Endothelial cell of umbilical vein (primary cell): ENCODE data around the gene ADORA2A. TPM values are rescaled to one million over a fixed set of nuclear protein-coding genes. Genes with fewer than 3 reads are reported as not detected.

Experiments used
- BruUV-seq: library from RNA; stranded (reverse); fragments of 400-500 nt; replicated peaks from 2 replicates; lab custom pipeline; 2021; lab: Mats Ljungman, UMichigan
- CTCF ChIA-PET: fragments of 300-600, 350-600 bp; sonication (Branson Sonifier 250); formaldehyde crosslinking; loops from one replicate; lab custom pipeline; 2021; ENCODE audit warnings: antibody characterized with exemption, inconsistent platforms; lab: Charles Lee
- POLR2A ChIA-PET: fragments of 300-600, 350-600 bp; sonication (Branson Sonifier 250); formaldehyde crosslinking; loops from one replicate; lab custom pipeline; 2021; ENCODE audit warnings: antibody characterized with exemption, inconsistent platforms; lab: Charles Lee
- DNase-seq: peaks from one replicate; pipeline ENCODE4 v3.0.0-alpha.2; 2011; ENCODE audit warnings: low read depth, low spot score
- FAIRE-seq: peaks from 2 replicates; lab custom pipeline; 2011; peaks lifted over from hg19 to GRCh38; lab: Jason Lieb, UNC
- H2AFZ ChIP-seq: 2 replicates; pipeline ENCODE4 v1.6.0; 2012; ENCODE audit warnings: low read depth, low read length, control low read depth, inconsistent platforms
- H3K27ac ChIP-seq: 2 replicates; pipeline ENCODE4 v1.5.1; 2011; ENCODE audit warnings: low read depth, mild to moderate bottlenecking, control low read depth, low read length, moderate library complexity; ENCODE audit not compliant: insufficient read depth
- H3K27me3 ChIP-seq, 2 experiments: 2 replicates each; pipeline versions ENCODE4 v1.6.0 to v1.6.1; 2011; ENCODE audit warnings: low read length in 2 of 2, mixed read lengths in 1 of 2; ENCODE audit not compliant: control insufficient read depth in 2 of 2, insufficient read depth in 2 of 2
- H3K36me3 ChIP-seq, 2 experiments: 2 replicates in 1 of 2; 3 replicates in 1 of 2; pipeline ENCODE4 v1.5.1; 2011; ENCODE audit warnings: low read length in 2 of 2, mild to moderate bottlenecking in 1 of 2, moderate library complexity in 1 of 2; ENCODE audit not compliant: control insufficient read depth in 2 of 2, insufficient read depth in 2 of 2; ENCODE audit errors: extremely low read depth in 1 of 2
- H3K4me1 ChIP-seq: 3 replicates; pipeline ENCODE4 v1.5.1; 2011; ENCODE audit warnings: mild to moderate bottlenecking, low read length; ENCODE audit not compliant: control insufficient read depth, insufficient read depth; ENCODE audit errors: extremely low read depth
- H3K4me2 ChIP-seq: 2 replicates; pipeline ENCODE4 v1.6.1; 2011; ENCODE audit warnings: low read length, control low read depth, mixed read lengths; ENCODE audit not compliant: insufficient read depth
- H3K4me3 ChIP-seq, 3 experiments: fragments of 200-600 bp in 1 of 3; sonication (generic), shearing (Covaris generic) in 1 of 3; replicated peaks in 1 of 3; 2 replicates each; pipeline ENCODE4 v1.5.1; 2011 to 2016; ENCODE audit warnings: control low read depth in 3 of 3, low read length in 3 of 3, mild to moderate bottlenecking in 2 of 3, inconsistent platforms in 1 of 3, low read depth in 1 of 3, moderate library complexity in 1 of 3; ENCODE audit not compliant: insufficient read depth in 1 of 3
- H3K79me2 ChIP-seq: 2 replicates; pipeline ENCODE4 v1.6.0; 2012; ENCODE audit warnings: low read length, inconsistent platforms; ENCODE audit not compliant: control insufficient read depth, insufficient read depth
- H3K9ac ChIP-seq: replicated peaks from 2 replicates; pipeline ENCODE3; 2011; ENCODE audit warnings: low read length, control low read depth; ENCODE audit not compliant: insufficient read depth; ENCODE audit errors: extremely low read depth
- H3K9me1 ChIP-seq: replicated peaks from 3 replicates; pipeline ENCODE4 v1.6.0; 2011; ENCODE audit warnings: mild to moderate bottlenecking, low read length; ENCODE audit not compliant: control insufficient read depth, insufficient read depth; ENCODE audit errors: extremely low read depth
- H3K9me3 ChIP-seq: replicated peaks from 2 replicates; pipeline ENCODE4 v1.5.1; 2012; ENCODE audit warnings: low read length, inconsistent platforms; ENCODE audit not compliant: control insufficient read depth, insufficient read depth
- H4K20me1 ChIP-seq: replicated peaks from 2 replicates; pipeline ENCODE3; 2011; ENCODE audit warnings: mild to moderate bottlenecking, low read length; ENCODE audit not compliant: control insufficient read depth, insufficient read depth; ENCODE audit errors: extremely low read depth
- EZH2 ChIP-seq: IDR thresholded peaks from 2 replicates; pipeline ENCODE4 v1.6.1; 2012; ENCODE audit warnings: borderline replicate concordance, low read depth, mild to moderate bottlenecking, moderate library complexity, low read length, inconsistent platforms; ENCODE audit not compliant: severe bottlenecking
- FOS ChIP-seq: IDR thresholded peaks from 2 replicates; pipeline ENCODE4 v1.6.1; 2011; ENCODE audit warnings: mild to moderate bottlenecking, low read length, moderate library complexity, borderline replicate concordance; ENCODE audit not compliant: insufficient read depth
- GATA2 ChIP-seq: IDR thresholded peaks from 2 replicates; pipeline ENCODE4 v1.7.0; 2011; ENCODE audit warnings: low read depth, mild to moderate bottlenecking, moderate library complexity, mixed read lengths, low read length; ENCODE audit not compliant: insufficient read length, insufficient read depth
- JUN ChIP-seq: IDR thresholded peaks from 2 replicates; pipeline ENCODE4 v1.6.1; 2011; ENCODE audit warnings: borderline replicate concordance, low read depth; ENCODE audit not compliant: insufficient read length, insufficient read depth
- MAX ChIP-seq: IDR thresholded peaks from 2 replicates; pipeline ENCODE4 v1.6.1; 2011; ENCODE audit not compliant: insufficient read depth, insufficient read length
- MYC ChIP-seq: IDR thresholded peaks from one replicate; pipeline ENCODE4 v1.6.1; 2011; ENCODE audit warnings: mild to moderate bottlenecking, low read depth, low read length
- POLR2A ChIP-seq: IDR thresholded peaks from 2 replicates; pipeline ENCODE4 v1.6.1; 2012; ENCODE audit warnings: low read depth, mild to moderate bottlenecking, control low read depth, low read length
- POLR2AphosphoS5 ChIP-seq: IDR thresholded peaks from 2 replicates; pipeline ENCODE4 v1.6.1; 2012; ENCODE audit warnings: low read depth, mild to moderate bottlenecking, control low read depth, low read length, moderate library complexity; ENCODE audit not compliant: insufficient read depth
- dilution Hi-C: fragments of 300-500 bp; cut with MboI; formaldehyde crosslinking; loops from one replicate; pipeline ENCODE4 v1.15.0; 2019; ENCODE audit warnings: low sequenced_read_pairs; ENCODE audit not compliant: extremely low pct_ligation_motif_present
- intact Hi-C: fragments of 100-400 bp; cut with micrococcal nuclease; formaldehyde crosslinking; loops from one replicate; pipeline ENCODE4 v1.10.0; 2022
- polyA plus RNA-seq, 4 experiments: library from polyadenylated mRNA; depleted of rRNA in 3 of 4; stranded (reverse) in 3 of 4; unstranded in 1 of 4; fragments of >200 nt; gene quantifications; 2 replicates each; pipeline versions ENCODE4 v1.2.1 to v1.2.3, GENCODE V29; 2011 to 2012; ENCODE audit warnings: missing spikeins in 1 of 4
- total RNA-seq: library from RNA; stranded (reverse); gene quantifications from 2 replicates; pipeline ENCODE4 v1.2.3, GENCODE V29; 2021
- TF ChIP-seq, protein P1 (sequence below), 2 donors: IDR thresholded peaks; 1 replicate in 1 of 2; 2 replicates in 1 of 2; pipeline ENCODE4 v1.5.1; 2011; ENCODE audit warnings: low read length in 2 of 2, mild to moderate bottlenecking in 2 of 2, moderate library complexity in 2 of 2, control low read depth in 1 of 2, inconsistent platforms in 1 of 2, low read depth in 1 of 2; ENCODE audit not compliant: insufficient read depth in 1 of 2; ENCODE audit errors: extremely low read depth in 1 of 2

Gene ADORA2A
- total and polyA plus RNA-seq, 2 donors (not counting 3 experiments of a cell fraction or from before 2014, with no cell fraction given) = 20.0 to 33.1 TPM

DNA sequence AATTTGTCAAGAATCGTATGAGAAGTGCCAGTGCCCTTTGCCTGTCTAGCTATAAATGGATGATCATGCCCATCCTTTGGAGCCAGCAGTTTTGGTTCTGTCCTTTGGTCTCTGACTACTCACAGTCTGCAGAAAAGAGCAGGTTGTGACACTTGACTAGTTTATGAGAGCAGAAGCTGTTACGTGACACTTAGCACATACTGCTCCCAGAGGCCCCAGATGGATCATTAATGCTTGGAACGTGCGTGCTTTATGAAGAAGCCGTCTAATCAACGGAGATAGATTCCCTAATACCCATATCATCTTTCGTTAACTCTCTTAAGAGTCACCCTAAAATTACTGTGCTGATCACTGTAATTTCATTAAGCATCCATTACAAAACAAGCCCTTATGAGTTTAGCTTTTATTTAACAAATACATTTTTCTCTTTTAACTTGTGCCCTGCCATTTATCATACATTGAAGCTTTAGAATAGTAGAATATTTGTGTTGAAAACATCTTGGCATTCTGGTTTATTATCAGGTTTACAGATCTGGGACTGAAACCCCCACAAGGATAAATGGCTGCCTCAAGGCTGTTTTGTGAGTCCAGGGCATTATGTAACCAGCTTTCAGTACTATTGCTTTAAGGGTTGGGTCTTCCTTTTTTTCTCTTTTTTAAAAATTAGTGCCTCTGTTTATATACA, 47.0 kb upstream of the ADORA2A start:
- intact Hi-C loops (no loop called here), dilution Hi-C loops (no loop called here)
- Histone ChIP-seq H3K9ac (no peak overlapping the region), H3K4me2 (no peak overlapping the region), H3K9me1 (no peaks in the 10 kb centered on the region), H3K4me3 (no peak overlapping the region), H3K9me3 (no peaks in the 10 kb centered on the region), H3K79me2 (peaks cover 3% of the 10 kb centered on the region), H3K36me3 (no peaks in the 10 kb centered on the region), H4K20me1 (no peaks in the 10 kb centered on the region), H2AFZ (no peak overlapping the region), H3K4me1 (peaks cover 19% of the 10 kb centered on the region), H3K27ac (peak overlapping the region; percentile 24), H3K27me3 (no peaks in the 10 kb centered on the region)
- BruUV-seq = no TSS peak
- POLR2A ChIA-PET = no interaction called here
- no peak for DNase-seq
- TF ChIP-seq POLR2AphosphoS5 (no peak), JUN (no peak), POLR2A (no peak), MYC (no peak), FOS (no peak), GATA2 (no peak), MAX (no peak), EZH2 (no peak)
- TF ChIP-seq, protein P1, sequence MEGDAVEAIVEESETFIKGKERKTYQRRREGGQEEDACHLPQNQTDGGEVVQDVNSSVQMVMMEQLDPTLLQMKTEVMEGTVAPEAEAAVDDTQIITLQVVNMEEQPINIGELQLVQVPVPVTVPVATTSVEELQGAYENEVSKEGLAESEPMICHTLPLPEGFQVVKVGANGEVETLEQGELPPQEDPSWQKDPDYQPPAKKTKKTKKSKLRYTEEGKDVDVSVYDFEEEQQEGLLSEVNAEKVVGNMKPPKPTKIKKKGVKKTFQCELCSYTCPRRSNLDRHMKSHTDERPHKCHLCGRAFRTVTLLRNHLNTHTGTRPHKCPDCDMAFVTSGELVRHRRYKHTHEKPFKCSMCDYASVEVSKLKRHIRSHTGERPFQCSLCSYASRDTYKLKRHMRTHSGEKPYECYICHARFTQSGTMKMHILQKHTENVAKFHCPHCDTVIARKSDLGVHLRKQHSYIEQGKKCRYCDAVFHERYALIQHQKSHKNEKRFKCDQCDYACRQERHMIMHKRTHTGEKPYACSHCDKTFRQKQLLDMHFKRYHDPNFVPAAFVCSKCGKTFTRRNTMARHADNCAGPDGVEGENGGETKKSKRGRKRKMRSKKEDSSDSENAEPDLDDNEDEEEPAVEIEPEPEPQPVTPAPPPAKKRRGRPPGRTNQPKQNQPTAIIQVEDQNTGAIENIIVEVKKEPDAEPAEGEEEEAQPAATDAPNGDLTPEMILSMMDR (IDR thresholded peaks at IDR 0.05; ENCODE audit: extremely low read depth in 1 of 2, insufficient read depth in 1 of 2, low read depth in 1 of 2, low read length in 2 of 2) = no peak
- CTCF ChIA-PET = interaction anchor here (1.0 to 2.9 kb wide), 3 partner anchors 11 to 23 kb away, joined by 3 to 12 read pairs (median 4); no protein-coding TSS in a partner anchor
- no peak for FAIRE-seq
